IPS-20b (cell line): ENCODE data around the gene PHF10.

ENCODE experiments used
- H3K27ac ChIP-seq: one replicate; pipeline ENCODE4 v1.5.1; 2013; ENCODE audit warnings: low read length
- H3K27me3 ChIP-seq: 2 replicates; pipeline ENCODE4 v1.6.1; 2013; ENCODE audit warnings: mild to moderate bottlenecking, low read length, inconsistent platforms; ENCODE audit not compliant: insufficient read depth
- H3K36me3 ChIP-seq: 2 replicates; pipeline ENCODE4 v1.6.1; 2013; ENCODE audit warnings: low read depth, mild to moderate bottlenecking, inconsistent platforms, low read length, moderate library complexity; ENCODE audit not compliant: insufficient read depth
- H3K4me1 ChIP-seq: 2 replicates; pipeline ENCODE4 v1.6.1; 2013; ENCODE audit warnings: mild to moderate bottlenecking, control low read depth, inconsistent platforms, low read length, moderate library complexity; ENCODE audit not compliant: insufficient read depth
- H3K4me3 ChIP-seq: 2 replicates; pipeline ENCODE4 v1.5.1; 2013; ENCODE audit warnings: mild to moderate bottlenecking, low read length, inconsistent platforms
- H3K9ac ChIP-seq: 2 replicates; pipeline ENCODE4 v1.6.1; 2013; ENCODE audit warnings: low read depth, mild to moderate bottlenecking, inconsistent platforms, low read length, moderate library complexity
- H3K9me3 ChIP-seq: 2 replicates; pipeline ENCODE4 v1.6.1; 2013; ENCODE audit warnings: mild to moderate bottlenecking, low read depth, low read length, inconsistent platforms; ENCODE audit not compliant: insufficient read depth

PHF10 gene

DNA sequence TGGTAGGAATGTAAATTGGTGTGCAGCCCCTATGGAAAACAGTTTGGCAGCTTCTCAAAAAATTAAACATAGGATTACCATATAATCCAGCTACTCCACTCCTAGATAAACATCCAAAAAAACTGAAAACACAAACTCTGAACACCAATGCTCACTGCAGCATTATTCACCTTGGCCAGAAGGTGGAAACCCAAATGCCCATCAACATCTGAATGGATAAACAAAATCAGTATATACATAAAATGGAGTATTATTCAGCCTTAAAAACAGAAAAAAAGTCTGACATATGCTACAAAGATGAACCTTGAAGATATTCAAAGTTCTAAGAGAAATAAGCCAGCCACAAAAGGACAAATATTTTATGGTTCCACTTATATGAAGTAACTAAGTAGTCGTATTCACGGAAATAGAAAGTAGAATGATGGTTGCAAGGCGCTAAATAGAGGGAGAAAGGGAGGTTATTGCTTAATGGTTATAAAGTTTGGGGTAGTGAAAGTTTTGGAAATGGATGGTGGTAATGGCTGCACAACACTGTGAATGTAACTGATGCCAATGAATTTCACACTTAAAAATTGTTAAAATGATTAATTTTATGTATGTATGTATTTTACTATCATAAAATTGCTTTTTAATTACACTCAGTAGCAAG, 4.0 kb downstream of the PHF10 start:
- Histone ChIP-seq H3K9ac (no peak overlapping the region), H3K27ac (no peak overlapping the region), H3K27me3 (peaks cover 12% of the 10 kb centered on the region; the same call in 1 of the 2 replicates), H3K4me3 (no peak overlapping the region), H3K36me3 (peaks cover 37% of the 10 kb centered on the region), H3K9me3 (no peaks in the 10 kb centered on the region), H3K4me1 (peaks cover 7% of the 10 kb centered on the region; the same call in 1 of the 2 replicates)

DNA sequence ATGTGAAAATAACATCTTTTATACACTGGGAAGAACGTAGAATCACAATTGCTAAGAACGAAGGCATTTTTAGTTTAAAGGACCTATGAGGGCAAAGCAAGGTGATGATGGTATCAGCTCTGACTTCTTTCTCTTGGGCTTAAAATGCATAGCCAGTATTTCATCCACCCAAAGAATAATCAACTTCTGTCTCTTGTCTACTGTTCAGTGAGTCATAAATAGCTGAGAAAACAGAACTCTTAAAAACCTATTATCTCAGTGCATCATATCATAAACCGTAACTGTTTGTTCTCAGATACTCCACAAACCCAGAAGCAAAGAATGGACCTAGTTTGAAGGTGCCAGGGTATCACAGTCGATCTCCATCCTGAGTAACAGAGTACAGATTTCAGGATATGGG, 5.2 kb downstream of the PHF10 start:
- Histone ChIP-seq H3K36me3 (peaks cover 49% of the 10 kb centered on the region), H3K4me3 (no peak overlapping the region), H3K4me1 (peaks cover 7% of the 10 kb centered on the region; the same call in 1 of the 2 replicates), H3K9me3 (no peaks in the 10 kb centered on the region), H3K27me3 (peaks cover 12% of the 10 kb centered on the region; the same call in 1 of the 2 replicates), H3K9ac (no peak overlapping the region), H3K27ac (no peak overlapping the region)

DNA sequence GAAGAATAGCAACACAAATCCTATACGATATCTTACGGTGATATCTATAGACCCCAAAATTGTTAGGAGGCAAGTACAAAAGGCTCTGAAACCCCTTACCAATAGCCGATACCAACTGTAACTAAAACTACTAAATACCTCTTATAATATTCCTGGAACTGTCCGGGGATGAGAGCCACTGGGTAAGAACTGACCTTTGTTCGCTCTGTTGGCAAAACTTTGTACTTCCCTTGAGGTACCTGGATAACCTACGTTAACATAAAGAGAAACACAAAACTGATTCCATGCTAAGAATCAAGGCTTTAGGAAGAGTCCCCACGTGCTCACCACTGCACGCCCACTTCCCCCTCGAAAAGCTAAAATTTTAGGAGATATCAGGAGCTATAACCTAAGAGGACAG, 9.7 kb downstream of the PHF10 start:
- H3K27ac ChIP-seq: no peak overlapping the region
- no peaks in the 10 kb centered on the region for H3K9me3 ChIP-seq
- no peaks in the 10 kb centered on the region for H3K4me1 ChIP-seq
- no peaks in the 10 kb centered on the region for H3K27me3 ChIP-seq
- no peak overlapping the region for H3K9ac ChIP-seq
- no peak overlapping the region for H3K4me3 ChIP-seq
- H3K36me3 ChIP-seq: peaks cover 87% of the 10 kb centered on the region

DNA sequence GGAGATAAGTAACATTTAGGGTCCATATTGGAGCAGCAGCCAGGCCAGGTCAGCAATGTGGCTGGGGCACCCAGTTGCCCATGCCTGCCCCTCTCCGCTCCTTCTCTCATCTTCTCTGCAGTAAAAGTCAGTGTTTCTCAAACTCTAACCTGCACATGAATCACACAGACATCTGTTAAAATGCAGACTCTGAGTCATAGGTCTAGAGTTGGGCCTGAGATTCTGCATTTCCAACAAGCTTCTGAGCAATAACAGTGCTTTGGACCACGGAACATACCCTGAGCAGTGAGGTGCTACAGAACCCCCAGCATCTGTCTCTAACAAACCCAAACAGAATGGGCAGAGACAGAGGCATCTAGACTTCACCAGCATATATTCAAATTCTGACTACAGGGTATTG, 10.1 kb downstream of the PHF10 start:
- Histone ChIP-seq H3K36me3 (peaks cover 90% of the 10 kb centered on the region), H3K4me1 (no peaks in the 10 kb centered on the region)

DNA sequence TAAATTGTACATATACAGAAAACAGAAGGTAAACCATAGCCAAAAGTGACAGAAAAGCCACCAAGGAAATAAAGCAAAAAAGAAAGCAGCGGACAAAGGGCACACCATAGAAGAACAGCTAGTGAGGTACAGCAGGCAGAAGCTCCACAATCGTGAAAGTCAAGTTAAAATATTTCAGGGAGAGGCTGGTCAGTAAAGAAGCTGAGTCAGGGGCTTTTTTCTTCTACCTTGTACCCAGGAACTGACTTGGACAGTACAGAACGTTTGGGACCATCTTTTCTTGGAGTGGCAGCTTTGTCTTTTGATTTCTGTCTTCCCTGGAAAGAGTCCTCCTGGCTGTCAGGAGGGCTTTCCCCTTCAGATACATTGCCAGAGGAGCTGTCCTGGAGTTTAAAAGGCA, 14.3 kb downstream of the PHF10 start:
- Histone ChIP-seq H3K27ac (no peak overlapping the region), H3K4me1 (no peaks in the 10 kb centered on the region), H3K36me3 (peaks cover 94% of the 10 kb centered on the region), H3K9me3 (no peaks in the 10 kb centered on the region), H3K9ac (no peak overlapping the region), H3K27me3 (no peaks in the 10 kb centered on the region), H3K4me3 (no peak overlapping the region)

More for the DNA sequence above, 10.1 kb downstream of the PHF10 start:
- no peak overlapping the region for H3K9ac ChIP-seq
- no peak overlapping the region for H3K4me3 ChIP-seq
- no peaks in the 10 kb centered on the region for H3K9me3 ChIP-seq
- H3K27me3 ChIP-seq: no peaks in the 10 kb centered on the region
- no peak overlapping the region for H3K27ac ChIP-seq

DNA sequence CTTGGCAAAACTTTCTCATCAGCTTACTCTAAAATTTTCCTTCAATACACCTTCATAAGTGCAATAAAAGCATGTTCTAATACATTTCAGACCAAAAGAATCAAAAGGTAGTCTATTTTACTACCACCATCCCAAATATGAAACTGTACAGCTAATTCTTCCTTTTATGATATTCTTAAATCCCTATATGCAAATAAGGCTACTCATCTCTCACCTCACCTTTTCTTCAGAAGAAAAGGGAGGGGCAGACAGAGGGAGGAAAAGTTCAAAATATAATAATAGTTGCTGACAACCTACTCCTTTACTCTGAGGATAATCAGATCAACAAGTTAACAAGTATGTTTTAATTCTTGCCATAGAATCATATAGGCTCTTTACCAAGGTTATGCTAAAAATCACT, 15.0 kb downstream of the PHF10 start:
- Histone ChIP-seq H3K9me3 (no peaks in the 10 kb centered on the region), H3K9ac (no peak overlapping the region)

DNA sequence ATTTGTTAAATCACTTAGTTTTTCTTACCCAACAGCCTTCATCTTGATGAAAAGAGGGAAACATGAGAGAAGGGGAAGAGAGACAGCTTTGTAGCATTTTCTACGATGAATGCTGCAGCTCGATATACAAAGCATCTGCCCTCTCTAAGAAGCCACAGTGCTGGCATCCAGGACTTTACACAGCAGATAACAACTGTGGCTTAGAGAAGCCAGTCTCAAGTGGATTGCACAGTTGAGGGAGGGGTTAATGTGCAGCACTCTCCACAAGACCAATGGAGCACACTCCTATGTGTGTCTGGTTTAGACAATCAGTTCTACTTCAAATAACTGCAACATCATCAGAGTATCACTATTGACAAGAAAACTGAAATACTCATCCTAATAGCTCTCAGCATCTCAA, 16.5 kb downstream of the PHF10 start:
- H3K27ac ChIP-seq: no peak overlapping the region

More for the DNA sequence above, 15.0 kb downstream of the PHF10 start:
- Histone ChIP-seq H3K36me3 (peaks cover 94% of the 10 kb centered on the region), H3K27ac (no peak overlapping the region), H3K4me3 (no peak overlapping the region), H3K4me1 (0 out of 2 replicates have a peak, but pooled peaks cover 2% of the 10 kb centered on the region), H3K27me3 (no peaks in the 10 kb centered on the region)

DNA sequence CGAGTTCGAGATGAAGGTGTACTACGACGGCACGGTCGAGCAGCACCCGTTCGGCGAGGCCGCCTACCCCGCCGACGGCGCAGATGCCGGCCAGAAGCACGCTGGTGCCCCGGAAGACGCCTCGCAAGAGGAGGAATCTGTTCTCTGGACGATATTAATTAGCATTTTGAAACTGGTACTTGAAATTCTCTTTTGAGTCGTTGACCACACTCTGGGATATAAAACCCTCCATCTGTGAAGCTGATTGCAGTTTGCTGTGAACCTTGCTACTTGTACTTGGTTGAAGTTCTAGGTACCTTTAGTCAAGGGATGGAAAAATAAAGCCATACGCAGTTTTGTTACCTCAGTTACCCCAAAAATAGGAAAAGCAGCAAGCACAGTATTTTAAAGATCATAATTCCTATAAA, 21.5 kb downstream of the PHF10 start:
- Histone ChIP-seq H3K9ac (peak overlapping the region; percentile 94), H3K4me3 (peak overlapping the region; percentile 97), H3K36me3 (peaks cover 59% of the 10 kb centered on the region), H3K9me3 (no peaks in the 10 kb centered on the region), H3K27me3 (no peaks in the 10 kb centered on the region), H3K27ac (no peak overlapping the region), H3K4me1 (peaks cover 25% of the 10 kb centered on the region)

More for the DNA sequence above, 16.5 kb downstream of the PHF10 start:
- Histone ChIP-seq H3K9ac (no peak overlapping the region), H3K4me1 (peaks cover 14% of the 10 kb centered on the region; the same call in 1 of the 2 replicates), H3K27me3 (no peaks in the 10 kb centered on the region), H3K9me3 (no peaks in the 10 kb centered on the region), H3K36me3 (peaks cover 98% of the 10 kb centered on the region), H3K4me3 (no peak overlapping the region)

DNA sequence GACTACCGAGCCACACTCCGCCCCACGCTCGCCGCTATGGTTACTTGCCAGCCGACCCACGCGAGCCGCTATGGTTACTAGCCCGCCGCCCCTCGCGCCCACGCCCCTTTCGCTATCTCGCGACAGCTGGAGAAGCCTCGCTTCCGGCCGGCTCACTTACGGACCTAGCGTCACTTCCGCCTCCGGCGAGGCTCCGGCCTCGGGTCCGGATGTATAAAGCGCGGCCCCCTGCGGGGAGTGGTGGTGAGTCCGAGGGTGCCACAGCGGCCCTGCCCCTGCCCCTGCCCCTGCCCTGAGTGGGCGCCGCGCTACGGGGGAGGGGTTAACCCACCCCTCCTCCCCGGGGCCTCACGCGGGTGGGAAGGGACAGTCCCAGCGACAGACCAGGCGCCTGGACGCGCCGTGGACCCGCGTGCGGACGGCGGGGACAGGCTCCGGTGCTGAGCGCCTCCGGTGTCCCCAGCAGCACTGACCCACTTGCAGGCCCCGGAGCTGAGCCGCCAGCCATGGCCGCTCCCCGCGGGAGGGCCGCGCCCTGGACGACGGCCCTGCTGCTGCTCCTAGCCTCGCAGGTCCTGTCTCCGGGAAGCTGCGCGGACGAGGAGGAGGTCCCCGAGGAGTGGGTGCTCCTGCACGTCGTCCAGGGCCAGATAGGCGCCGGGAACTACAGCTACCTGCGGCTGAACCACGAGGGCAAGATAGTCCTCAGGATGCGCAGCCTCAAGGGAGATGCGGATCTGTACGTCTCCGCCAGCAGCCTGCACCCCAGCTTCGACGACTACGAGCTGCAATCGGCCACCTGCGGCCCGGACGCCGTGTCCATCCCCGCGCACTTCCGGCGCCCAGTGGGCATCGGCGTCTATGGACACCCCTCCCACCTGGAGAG, 22.1 kb downstream of the PHF10 start, which contains the start of the genes C6orf120 and WDR27:
Gene C6orf120, plus strand, starts transcription at position 173 of the 886 bp plus-strand sequence. Its CDS starts 334 bp downstream, at position 507.
Gene WDR27, minus strand, starts transcription at position 76 of the 886 bp plus-strand sequence. CDS start 13,024 bp downstream, outside the sequence.
- Histone ChIP-seq H3K4me3 (peak within 1 kb of the TSS; percentile 97), H3K36me3 (peaks cover 55% of the 10 kb centered on the region), H3K9me3 (no peaks in the 10 kb centered on the region), H3K9ac (peak within 1 kb of the TSS; percentile 94), H3K27me3 (no peaks in the 10 kb centered on the region), H3K27ac (peak within 1 kb of the TSS; percentile 89), H3K4me1 (peaks cover 25% of the 10 kb centered on the region)

DNA sequence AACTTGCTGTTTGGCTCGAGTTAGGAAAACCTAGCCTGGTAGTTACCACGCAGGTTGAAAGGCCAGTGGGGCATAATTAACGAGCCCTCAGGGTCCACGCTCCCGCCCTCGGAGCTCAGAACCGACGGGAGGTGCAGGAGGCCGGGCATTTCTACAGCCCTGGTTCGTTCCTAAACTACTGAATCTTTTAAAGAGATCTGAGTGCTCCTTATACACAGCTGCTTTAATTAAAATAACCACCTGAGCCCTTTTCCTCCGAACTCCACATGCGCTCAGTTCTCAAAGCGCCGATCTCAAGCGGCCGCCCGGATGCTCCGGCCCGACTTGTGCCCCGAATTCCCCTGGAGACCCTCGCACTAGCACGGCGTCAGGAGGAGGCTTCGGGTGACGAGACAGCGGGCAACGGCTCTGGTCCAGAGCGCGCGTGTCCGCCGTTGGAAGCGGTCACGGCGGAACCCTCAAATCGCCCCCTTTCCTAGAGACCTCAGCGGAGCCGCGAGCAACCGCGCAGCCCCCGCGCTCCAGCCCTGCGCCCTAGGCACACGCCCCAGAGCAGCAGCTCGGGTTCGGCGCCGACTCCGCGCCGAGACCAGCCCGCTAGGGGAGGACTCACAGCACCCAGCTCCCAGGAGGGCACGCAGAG, 22.9 kb downstream of the PHF10 start:
- peak overlapping the region; percentile 63 for H3K27ac ChIP-seq
- H3K4me3 ChIP-seq: peak overlapping the region; percentile 97
- H3K9me3 ChIP-seq: no peaks in the 10 kb centered on the region
- H3K9ac ChIP-seq: peak overlapping the region; percentile 94
- peaks cover 47% of the 10 kb centered on the region for H3K36me3 ChIP-seq
- H3K27me3 ChIP-seq: no peaks in the 10 kb centered on the region
- peaks cover 25% of the 10 kb centered on the region for H3K4me1 ChIP-seq

DNA sequence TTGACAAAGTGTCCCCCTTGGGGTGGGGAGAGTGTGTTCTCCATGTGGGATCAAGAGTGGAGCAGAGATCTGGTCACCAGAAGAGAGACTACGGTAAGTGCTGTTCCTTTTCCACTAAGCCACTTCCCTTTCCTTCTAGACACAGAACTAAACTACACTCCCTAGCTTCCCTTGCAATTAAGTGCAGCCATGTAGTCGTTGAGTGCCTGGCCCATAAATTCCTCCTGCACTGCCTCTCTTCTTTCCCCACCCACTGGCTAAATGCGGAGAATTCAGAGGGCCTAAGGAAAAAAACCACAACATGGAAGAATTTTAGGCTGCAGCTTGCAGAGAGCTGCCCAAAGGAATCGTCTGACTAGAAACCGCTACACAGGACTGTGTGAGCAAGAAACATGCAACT, 24.0 kb downstream of the PHF10 start:
- H3K36me3 ChIP-seq: peaks cover 36% of the 10 kb centered on the region
- H3K27ac ChIP-seq: no peak overlapping the region
- H3K9ac ChIP-seq: peak overlapping the region; percentile 94; the same call in 1 of the 2 replicates

More for the DNA sequence above, 24.0 kb downstream of the PHF10 start:
- Histone ChIP-seq H3K4me1 (peaks cover 25% of the 10 kb centered on the region), H3K27me3 (no peaks in the 10 kb centered on the region), H3K4me3 (peak overlapping the region; percentile 97), H3K9me3 (no peaks in the 10 kb centered on the region; the same call in 1 of the 2 replicates)
